H7 (cell line): Measurements from ENCODE around the gene CRAT. TPM values are rescaled to one million over a fixed set of nuclear protein-coding genes. Genes with fewer than 3 reads are reported as not detected.

ENCODE experiments used
- DNase-seq: peaks from one replicate; pipeline ENCODE4 v3.0.0; 2012
- H3K27me3 ChIP-seq: 2 replicates; pipeline ENCODE4 v1.6.0; 2011; ENCODE audit warnings: mild to moderate bottlenecking, low read length; ENCODE audit not compliant: control insufficient read depth, insufficient read depth
- H3K36me3 ChIP-seq: replicated peaks from 2 replicates; pipeline ENCODE4 v1.5.1; 2011; ENCODE audit warnings: low read length; ENCODE audit not compliant: control insufficient read depth, insufficient read depth
- H3K4me3 ChIP-seq: 2 replicates; pipeline ENCODE4 v1.5.1; 2011; ENCODE audit warnings: low read depth, mild to moderate bottlenecking, control low read depth, low read length, moderate library complexity; ENCODE audit not compliant: insufficient read depth
- total RNA-seq: library from RNA; depleted of rRNA; stranded (reverse); fragments of >200 nt; shearing (Covaris generic); gene quantifications from 2 replicates; pipeline ENCODE4 v1.2.3, GENCODE V29; 2014

The CRAT gene
- total RNA-seq, 1 experiment from 2014 or later, result 13.6 TPM

- Histone ChIP-seq H3K4me3 (no peak overlapping the region), H3K27me3 (no peaks in the 10 kb centered on the region), H3K36me3 (peaks cover 13% of the 10 kb centered on the region)
- peak; percentile 75 for DNase-seq
Measured at GRCh38 chr9:129141066-129142041, 30.8 kb upstream of the CRAT start.

DNA sequence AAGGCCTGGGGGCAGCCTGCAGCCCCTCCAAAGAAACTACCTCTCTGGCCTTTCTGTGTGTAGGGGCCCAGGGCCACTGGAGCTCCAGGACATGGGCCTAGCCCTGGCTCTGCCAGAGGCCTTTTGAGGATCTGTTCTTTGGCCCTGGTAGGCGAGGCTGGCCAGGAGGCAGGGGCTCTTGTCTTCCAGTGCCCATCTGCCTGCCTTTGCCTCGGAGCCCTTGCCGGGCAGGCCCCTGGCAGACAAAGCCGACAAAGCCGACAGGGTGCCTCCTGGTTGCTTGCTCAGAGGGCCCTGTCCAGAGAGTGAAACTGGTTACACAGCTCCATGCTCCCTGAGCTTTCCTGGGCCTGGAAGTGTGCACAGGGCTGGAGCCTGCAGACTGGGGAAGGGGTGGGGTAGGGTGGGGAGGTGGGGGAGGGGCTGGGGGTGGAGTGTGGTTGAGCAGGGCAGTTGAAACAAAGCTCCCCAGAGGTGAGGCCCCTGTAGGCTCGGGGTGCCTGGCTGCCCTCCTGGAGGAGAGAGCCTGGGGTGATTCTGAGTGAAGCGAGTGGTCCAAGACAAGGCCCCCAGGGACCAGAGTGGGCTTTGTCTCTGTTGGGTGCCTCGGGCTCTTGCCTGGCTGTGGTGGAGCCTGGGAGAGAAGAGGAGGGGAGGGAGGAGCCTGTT is 29.9 kb upstream of the CRAT start:
- peak; percentile 80 for DNase-seq
- Histone ChIP-seq H3K36me3 (peaks cover 13% of the 10 kb centered on the region), H3K27me3 (no peaks in the 10 kb centered on the region), H3K4me3 (peak overlapping the region; percentile 33)

GRCh38 chr9:129139993-129140396 is 29.4 kb upstream of the CRAT start:
- H3K36me3 ChIP-seq, result peaks cover 15% of the 10 kb centered on the region
- peak overlapping the region; percentile 33 for H3K4me3 ChIP-seq
- H3K27me3 ChIP-seq, result no peaks in the 10 kb centered on the region
- peak; percentile 94 for DNase-seq

DNA sequence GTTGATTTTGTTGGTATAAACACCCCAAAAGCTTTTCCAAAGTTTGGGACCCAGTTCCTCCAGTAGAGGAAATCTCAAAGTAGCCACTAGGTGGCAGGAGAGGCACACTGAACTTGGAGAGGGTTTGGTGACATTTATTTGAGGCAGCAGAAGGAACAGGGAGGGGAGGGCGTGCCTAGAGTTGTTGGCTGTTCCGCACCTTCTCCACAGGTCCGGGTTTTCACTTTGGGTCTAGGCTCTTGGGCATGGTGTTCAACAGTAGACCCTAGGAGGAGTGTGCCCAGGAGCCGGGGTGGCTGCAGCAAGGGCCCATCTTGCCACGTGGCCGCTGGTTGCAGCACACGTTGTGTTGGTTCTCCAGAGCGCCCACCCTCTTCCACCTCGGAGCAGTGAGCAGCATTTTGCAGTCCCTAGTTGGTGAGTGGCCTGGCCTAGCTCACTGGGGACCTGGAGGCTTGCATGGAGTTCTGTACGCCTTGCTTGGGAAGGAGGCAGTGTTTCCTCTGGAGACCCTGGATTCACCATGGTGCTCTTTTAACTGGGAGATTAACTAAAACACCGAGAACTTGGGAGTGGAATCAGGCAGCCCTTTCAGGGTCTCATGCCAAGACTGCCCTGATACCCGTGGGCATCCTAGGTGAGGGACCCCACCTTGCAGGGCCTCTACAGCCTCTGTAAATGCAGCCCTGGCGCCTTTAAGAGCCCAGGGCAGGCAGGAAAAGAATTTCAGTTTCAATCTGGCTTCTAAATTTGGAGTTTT is 28.8 kb upstream of the CRAT start:
- peak; percentile 93 for DNase-seq
- Histone ChIP-seq H3K4me3 (peak overlapping the region; percentile 10), H3K36me3 (peaks cover 17% of the 10 kb centered on the region), H3K27me3 (no peaks in the 10 kb centered on the region)

DNA sequence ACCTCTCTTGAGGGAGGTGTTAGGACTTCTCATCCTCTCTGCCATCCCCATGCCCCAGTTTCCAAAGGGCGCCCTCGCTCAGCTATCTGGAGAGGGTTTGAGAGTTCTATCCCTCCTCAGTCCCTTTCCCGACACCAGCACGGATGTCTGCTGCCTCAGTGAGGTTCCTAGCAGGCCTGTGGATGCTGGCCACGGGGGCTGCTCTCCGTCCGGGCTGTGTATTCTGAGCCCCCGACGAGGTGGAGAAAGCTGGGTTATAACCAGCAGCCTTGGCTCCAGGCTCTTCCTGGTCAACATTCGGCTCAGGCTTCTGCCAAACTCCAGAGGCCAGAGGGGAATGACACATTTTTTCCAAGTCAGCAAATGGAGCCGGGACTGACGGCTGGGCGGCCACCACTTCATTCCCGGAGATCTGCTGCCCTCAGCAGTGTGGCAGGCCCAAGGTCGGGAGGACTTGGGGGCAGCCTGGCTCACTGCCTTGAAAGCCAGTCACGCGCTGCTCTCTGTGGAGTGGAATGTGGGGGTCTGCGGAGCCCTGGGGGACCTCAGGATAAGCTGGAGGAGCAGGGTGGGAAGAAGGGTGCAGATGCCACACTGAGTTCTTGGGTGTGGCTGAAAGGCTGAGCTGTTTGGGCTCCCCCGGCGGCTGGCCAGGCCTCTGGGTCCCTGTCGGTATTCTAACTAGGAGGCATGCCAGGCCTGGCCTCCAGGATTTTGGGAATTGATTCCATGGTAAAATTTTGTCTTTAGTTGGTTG is 28.1 kb upstream of the CRAT start:
- Histone ChIP-seq H3K27me3 (no peaks in the 10 kb centered on the region), H3K36me3 (peaks cover 14% of the 10 kb centered on the region), H3K4me3 (no peak overlapping the region)
- DNase-seq, result no peak

- no peaks in the 10 kb centered on the region for H3K27me3 ChIP-seq
- H3K4me3 ChIP-seq, result no peak overlapping the region
- H3K36me3 ChIP-seq, result peaks cover 19% of the 10 kb centered on the region
- DNase-seq, result no peak
Measured at GRCh38 chr9:129138144-129138462, 27.5 kb upstream of the CRAT start.

DNA sequence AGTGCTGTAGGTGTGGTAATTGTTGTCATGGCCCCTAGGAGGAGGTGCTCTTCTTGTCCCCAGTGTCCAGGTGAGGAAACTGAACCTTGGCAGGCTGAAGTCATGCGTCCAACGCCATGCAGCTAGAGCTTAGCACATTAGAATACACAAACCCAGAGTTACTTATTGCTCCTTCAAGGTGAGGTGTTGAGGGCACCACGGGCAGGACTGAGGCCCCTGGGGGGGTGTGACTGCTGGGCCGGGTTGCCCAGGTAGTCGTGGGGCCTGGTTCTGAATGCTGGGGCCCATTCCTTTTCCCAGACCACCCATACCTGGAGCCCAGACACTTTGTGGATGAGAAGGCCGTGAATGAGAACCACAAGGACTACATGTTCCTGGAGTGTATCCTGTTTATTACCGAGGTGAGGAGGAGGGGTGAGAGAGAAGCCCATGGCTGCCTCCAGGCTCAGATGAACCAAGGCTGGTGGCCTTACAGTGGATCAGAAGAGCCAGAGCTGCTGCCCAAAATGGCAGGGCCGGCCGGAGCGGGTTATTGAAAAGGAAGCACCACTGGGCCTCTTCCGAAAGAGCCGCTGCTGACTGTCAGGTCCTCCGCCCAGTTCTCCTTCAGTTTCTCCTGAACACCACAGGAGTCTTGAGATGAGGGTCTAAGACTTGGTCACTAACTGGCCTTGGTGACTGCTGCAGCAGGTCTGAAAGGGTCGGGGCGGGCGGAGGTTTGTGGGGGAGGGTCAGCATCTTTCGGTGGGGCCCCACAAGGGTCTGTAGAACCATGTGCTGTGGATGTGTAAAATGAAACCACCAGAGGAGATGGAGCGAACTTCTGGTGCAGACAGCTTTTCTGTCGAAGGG is 26.9 kb upstream of the CRAT start:
- no peak overlapping the region for H3K4me3 ChIP-seq
- H3K27me3 ChIP-seq, result no peaks in the 10 kb centered on the region
- H3K36me3 ChIP-seq, result peaks cover 21% of the 10 kb centered on the region
- DNase-seq, result no peak

DNA sequence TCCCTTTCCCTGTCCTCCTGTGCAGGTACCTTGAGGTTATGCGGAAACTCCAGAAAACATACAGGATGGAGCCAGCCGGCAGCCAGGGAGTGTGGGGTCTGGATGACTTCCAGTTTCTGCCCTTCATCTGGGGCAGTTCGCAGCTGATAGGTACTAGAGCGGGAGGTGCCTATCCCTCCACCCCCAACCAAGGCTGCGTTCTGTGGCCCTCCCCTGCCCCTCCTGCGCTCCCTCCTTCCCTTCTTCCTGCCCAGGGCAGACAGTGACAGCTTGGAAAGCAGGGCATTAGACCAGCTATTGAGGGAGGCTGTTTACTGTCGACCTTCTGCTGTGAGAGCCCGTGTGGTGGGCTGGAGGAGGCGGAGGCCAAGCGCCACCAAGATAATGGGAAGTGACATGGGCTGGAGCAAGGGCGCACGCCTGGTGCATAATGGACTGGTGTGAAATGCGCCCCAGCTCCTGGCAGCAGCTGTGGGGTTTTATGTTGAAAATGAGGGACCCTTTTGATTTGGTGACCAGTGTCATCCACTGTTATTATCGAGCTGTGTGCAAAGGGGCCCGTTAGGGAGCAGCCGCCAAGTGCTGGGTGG is 25.9 kb upstream of the CRAT start:
- peaks cover 21% of the 10 kb centered on the region for H3K36me3 ChIP-seq
- H3K4me3 ChIP-seq, result no peak overlapping the region
- DNase-seq, result no peak
- no peaks in the 10 kb centered on the region for H3K27me3 ChIP-seq

- peaks cover 20% of the 10 kb centered on the region for H3K36me3 ChIP-seq
- no peak for DNase-seq
- H3K4me3 ChIP-seq, result no peak overlapping the region
- H3K27me3 ChIP-seq, result no peaks in the 10 kb centered on the region
Measured at GRCh38 chr9:129135476-129135875, 24.9 kb upstream of the CRAT start.

DNA sequence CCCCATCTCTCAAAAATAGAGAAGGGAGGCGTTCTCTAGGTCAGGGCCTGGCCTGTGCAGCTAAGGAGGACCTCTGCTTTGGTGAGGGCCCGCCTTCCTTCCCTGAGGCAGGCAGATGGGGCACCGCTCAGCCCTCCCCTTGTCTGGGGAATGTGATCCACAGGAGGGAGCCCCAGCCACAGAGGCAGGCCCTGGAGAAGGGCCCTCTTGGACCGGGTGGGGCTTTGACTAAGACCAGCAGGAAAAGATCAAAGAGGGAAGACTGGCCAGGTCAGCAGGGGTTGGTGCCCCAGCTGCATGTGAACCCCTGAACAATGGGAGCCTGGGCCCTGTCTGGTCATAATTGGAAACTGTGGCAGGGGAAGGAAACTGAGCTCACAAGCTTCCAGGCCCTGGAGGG is 22.5 kb upstream of the CRAT start:
- DNase-seq, result peak; percentile 45
- Histone ChIP-seq H3K27me3 (no peaks in the 10 kb centered on the region), H3K36me3 (peaks cover 23% of the 10 kb centered on the region), H3K4me3 (no peak overlapping the region)

DNA sequence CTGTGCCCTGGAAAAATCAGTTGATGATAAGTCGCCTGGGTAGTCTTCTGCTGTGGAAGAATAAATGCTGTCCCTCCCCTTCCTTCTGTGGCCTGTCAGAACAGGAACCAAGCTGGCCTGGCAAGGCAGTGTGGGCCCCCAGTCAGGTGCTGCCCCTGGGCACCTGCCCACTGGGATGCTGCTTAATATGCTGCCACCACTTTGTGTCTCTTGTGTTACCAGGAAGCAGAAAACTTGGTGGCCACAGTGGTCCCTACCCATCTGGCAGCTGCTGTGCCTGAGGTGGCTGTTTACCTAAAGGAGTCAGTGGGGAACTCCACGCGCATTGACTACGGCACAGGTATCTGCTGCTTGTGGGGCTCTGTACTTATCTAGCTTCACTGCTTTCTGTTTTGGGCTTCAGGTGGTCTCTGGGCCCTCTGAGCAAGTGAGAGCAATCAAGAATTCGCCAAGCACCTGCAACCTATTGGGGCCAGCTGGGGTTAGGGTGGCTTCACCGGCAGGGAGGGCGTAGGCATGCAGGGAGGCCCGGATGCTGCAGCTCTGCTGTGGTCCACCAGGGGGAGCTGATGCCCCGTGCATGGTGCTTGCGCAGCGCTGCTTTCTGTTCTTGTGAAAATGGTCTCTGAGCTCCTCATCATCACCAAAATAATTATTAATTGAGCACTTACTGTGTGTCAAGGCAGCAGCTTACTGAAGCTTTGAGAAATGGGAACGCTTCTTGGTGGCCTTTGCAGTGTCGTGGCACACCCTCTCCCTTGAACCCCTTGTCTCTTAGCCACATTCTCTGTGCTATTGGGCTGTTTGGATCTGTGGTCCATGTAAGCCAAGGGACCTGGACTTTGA is 20.9 kb upstream of the CRAT start:
- H3K4me3 ChIP-seq, result no peak overlapping the region
- H3K27me3 ChIP-seq, result no peaks in the 10 kb centered on the region
- peaks cover 19% of the 10 kb centered on the region for H3K36me3 ChIP-seq
- DNase-seq, result peak; percentile 97

DNA sequence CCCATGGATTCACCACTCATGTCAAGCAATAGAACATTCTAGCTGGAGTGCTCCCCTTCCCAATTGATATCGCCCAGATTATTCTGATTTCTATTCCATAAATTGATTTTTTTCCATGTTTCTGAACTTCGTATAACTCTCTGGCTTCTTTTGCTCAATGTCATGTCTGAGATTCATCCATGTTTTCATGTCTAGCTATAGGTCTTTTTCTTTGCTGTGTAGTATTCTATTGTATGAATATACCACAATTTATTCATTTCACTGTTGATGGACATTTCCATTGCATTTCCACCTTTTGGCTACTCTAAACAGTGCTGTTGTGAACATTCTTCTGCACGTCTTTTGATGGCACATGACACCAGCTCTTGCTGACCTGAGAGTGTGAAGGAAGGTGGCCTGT is 20.2 kb upstream of the CRAT start:
- no peak for DNase-seq
- no peaks in the 10 kb centered on the region for H3K27me3 ChIP-seq
- peaks cover 19% of the 10 kb centered on the region for H3K36me3 ChIP-seq
- no peak overlapping the region for H3K4me3 ChIP-seq
